ENCODE data around the gene GPATCH1.

GPATCH1 gene

DNA sequence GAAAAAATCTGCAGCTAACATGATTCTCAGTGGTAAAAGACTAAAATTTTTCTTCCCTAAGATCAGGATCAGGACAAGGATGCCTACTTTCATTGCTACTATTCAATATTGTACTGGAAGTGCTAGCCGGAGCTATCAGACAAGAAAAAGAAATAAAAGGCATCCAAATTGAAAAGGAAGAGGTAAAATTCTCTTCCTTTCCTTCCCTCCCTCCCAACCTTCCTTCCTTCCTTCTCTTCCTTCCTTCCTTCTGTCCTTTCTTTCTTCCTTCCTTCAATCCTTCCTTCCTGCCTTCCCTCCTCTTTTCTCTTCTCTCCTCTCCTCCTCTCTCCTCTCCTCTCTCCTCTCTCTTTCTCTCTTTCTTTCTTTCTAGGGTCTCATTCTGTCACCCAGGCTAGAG lies 86.5 kb downstream of the GPATCH1 start:
- TF ChIP-seq EZH2phosphoT487 (IDR thresholded peaks at IDR 0.05; ENCODE audit: borderline replicate concordance, low read length) = no peak
- TF ChIP-seq, protein P1, sequence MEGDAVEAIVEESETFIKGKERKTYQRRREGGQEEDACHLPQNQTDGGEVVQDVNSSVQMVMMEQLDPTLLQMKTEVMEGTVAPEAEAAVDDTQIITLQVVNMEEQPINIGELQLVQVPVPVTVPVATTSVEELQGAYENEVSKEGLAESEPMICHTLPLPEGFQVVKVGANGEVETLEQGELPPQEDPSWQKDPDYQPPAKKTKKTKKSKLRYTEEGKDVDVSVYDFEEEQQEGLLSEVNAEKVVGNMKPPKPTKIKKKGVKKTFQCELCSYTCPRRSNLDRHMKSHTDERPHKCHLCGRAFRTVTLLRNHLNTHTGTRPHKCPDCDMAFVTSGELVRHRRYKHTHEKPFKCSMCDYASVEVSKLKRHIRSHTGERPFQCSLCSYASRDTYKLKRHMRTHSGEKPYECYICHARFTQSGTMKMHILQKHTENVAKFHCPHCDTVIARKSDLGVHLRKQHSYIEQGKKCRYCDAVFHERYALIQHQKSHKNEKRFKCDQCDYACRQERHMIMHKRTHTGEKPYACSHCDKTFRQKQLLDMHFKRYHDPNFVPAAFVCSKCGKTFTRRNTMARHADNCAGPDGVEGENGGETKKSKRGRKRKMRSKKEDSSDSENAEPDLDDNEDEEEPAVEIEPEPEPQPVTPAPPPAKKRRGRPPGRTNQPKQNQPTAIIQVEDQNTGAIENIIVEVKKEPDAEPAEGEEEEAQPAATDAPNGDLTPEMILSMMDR (IDR thresholded peaks at IDR 0.05; ENCODE audit: low read depth, low read length, poor library complexity, severe bottlenecking) = no peak
- Histone ChIP-seq H3K36me3 (ENCODE audit: control insufficient read depth, low read length) (no peaks in the 10 kb centered on the region), H3K4me1 (ENCODE audit: control insufficient read depth, low read length) (no peaks in the 10 kb centered on the region), H3K9me2 (replicated peaks; ENCODE audit: control insufficient read depth, low read length) (no peaks in the 10 kb centered on the region), H3K79me2 (ENCODE audit: control insufficient read depth, low read length) (no peaks in the 10 kb centered on the region), H4K20me1 (ENCODE audit: control insufficient read depth, insufficient read depth, low read depth, low read length) (no peaks in the 10 kb centered on the region), H3K4me3 (ENCODE audit: low read length) (no peak overlapping the region), H3K27me3 (ENCODE audit: control insufficient read depth, low read length) (no peaks in the 10 kb centered on the region), H3K4me2 (ENCODE audit: low read length) (no peak overlapping the region), H3F3A (ENCODE audit: control insufficient read depth, insufficient read depth) (no peaks in the 10 kb centered on the region), H3K9me3 (ENCODE audit: control insufficient read depth, insufficient read depth, low read length) (no peaks in the 10 kb centered on the region), H3K27ac (ENCODE audit: low read depth, low read length) (no peak overlapping the region)

DNA sequence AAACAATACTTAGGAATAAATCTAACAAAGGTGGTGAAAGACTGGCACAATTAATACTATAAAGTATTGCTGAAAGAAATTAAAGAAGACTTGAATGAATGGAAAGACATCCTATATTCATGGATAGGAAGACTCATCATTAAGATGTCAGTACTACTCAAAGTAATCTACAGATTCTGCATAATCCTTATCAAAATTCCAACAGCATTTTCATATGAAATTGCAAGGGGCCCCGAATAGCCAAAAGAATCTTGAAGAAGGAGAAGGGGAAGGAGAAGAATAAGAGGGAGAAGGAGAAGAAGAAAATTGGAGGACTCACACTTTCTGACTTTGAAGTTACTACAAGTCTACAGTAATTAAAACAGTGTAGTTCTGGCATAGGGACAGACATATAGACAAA lies 87.5 kb downstream of the GPATCH1 start:
- Histone ChIP-seq H3K4me2 (ENCODE audit: low read length) (no peak overlapping the region), H3K4me3 (ENCODE audit: low read length) (no peak overlapping the region), H3K9me2 (replicated peaks; ENCODE audit: control insufficient read depth, low read length) (no peaks in the 10 kb centered on the region), H3K9me3 (ENCODE audit: control insufficient read depth, insufficient read depth, low read length) (no peaks in the 10 kb centered on the region), H4K20me1 (ENCODE audit: control insufficient read depth, insufficient read depth, low read depth, low read length) (no peaks in the 10 kb centered on the region), H3K79me2 (ENCODE audit: control insufficient read depth, low read length) (no peaks in the 10 kb centered on the region), H3K36me3 (ENCODE audit: control insufficient read depth, low read length) (no peaks in the 10 kb centered on the region), H3K27me3 (ENCODE audit: control insufficient read depth, low read length) (no peaks in the 10 kb centered on the region), H3K27ac (ENCODE audit: low read depth, low read length) (no peak overlapping the region), H3K4me1 (ENCODE audit: control insufficient read depth, low read length) (no peaks in the 10 kb centered on the region), H3F3A (ENCODE audit: control insufficient read depth, insufficient read depth) (no peaks in the 10 kb centered on the region)
- TF ChIP-seq EZH2phosphoT487 (IDR thresholded peaks at IDR 0.05; ENCODE audit: borderline replicate concordance, low read length) = no peak
- TF ChIP-seq, protein P1 (IDR thresholded peaks at IDR 0.05; ENCODE audit: low read depth, low read length, poor library complexity, severe bottlenecking) = no peak

DNA sequence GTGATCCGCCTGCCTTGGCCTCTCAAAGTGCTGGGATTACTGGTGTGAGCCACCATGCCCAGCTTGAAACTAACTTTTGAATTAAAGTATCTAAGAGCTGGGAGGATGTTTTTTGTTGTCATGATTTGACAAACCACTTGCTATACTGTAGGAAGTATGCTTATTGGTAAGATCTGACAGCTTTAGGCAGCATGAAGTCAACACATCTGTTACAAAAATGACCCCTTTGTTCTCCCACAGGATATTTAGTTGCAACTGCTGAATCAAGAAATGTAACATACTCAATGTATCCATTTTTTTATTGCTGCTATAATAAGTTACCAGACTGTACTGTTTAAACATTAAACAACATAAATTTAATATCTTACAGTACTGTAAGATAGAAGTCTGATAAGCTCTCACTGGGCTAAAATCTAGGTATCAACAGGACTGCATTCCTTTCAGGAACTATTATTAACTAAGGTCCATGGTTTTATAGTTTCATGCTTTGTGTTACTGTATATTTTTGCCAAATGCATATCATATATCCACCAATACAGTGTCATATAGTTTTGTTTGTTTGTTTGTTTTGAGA lies 90.3 kb downstream of the GPATCH1 start:
- Histone ChIP-seq H3K27ac (ENCODE audit: low read depth, low read length) (no peak overlapping the region), H4K20me1 (ENCODE audit: control insufficient read depth, insufficient read depth, low read depth, low read length) (no peaks in the 10 kb centered on the region), H3K27me3 (ENCODE audit: control insufficient read depth, low read length) (no peaks in the 10 kb centered on the region), H3K79me2 (ENCODE audit: control insufficient read depth, low read length) (peaks cover 16% of the 10 kb centered on the region), H3K4me1 (ENCODE audit: control insufficient read depth, low read length) (peaks cover 7% of the 10 kb centered on the region), H3K36me3 (ENCODE audit: control insufficient read depth, low read length) (peaks cover 2% of the 10 kb centered on the region; the same call in 1 of the 2 replicates), H3F3A (ENCODE audit: control insufficient read depth, insufficient read depth) (no peaks in the 10 kb centered on the region), H3K9me3 (ENCODE audit: control insufficient read depth, insufficient read depth, low read length) (no peaks in the 10 kb centered on the region), H3K9me2 (replicated peaks; ENCODE audit: control insufficient read depth, low read length) (no peaks in the 10 kb centered on the region), H3K4me3 (ENCODE audit: low read length) (no peak overlapping the region), H3K4me2 (ENCODE audit: low read length) (no peak overlapping the region)
- no peak for TF ChIP-seq EZH2phosphoT487 (IDR thresholded peaks at IDR 0.05; ENCODE audit: borderline replicate concordance, low read length)
- TF ChIP-seq, protein P1 (IDR thresholded peaks at IDR 0.05; ENCODE audit: low read depth, low read length, poor library complexity, severe bottlenecking) = no peak
